HCT116 (cell line): ENCODE data around the gene EIF5AL1. TPM values are rescaled to one million over a fixed set of nuclear protein-coding genes. Genes with fewer than 3 reads are reported as not detected.

ENCODE experiments used
- ATAC-seq: fragments of 200-7000 bp; cut with Tn5 transposase; 2 replicates; pipeline ENCODE4 v1.9.1; 2020; ENCODE audit warnings: mild to moderate bottlenecking, moderate library complexity
- BruUV-seq: library from RNA; stranded (reverse); fragments of 400-500 nt; replicated peaks from 2 replicates; lab custom pipeline; 2021; lab: Mats Ljungman, UMichigan
- CTCF ChIA-PET: fragments of 300-600 bp; sonication (Branson Sonifier 250); formaldehyde crosslinking; loops from one replicate; lab custom pipeline; 2021; ENCODE audit warnings: antibody characterized with exemption; lab: Charles Lee
- POLR2A ChIA-PET: fragments of 300-600, 350-600 bp; sonication (Branson Sonifier 250); formaldehyde crosslinking; loops from one replicate; lab custom pipeline; 2021; ENCODE audit warnings: antibody characterized with exemption; lab: Charles Lee
- RAD21 ChIA-PET, 2 experiments: fragments of 300-600 bp; sonication (Branson Sonifier 250); formaldehyde crosslinking; loops; one replicate each; lab custom pipeline; 2023; ENCODE audit warnings: low total read pairs in 2 of 2; ENCODE audit not compliant: uncharacterized antibody in 2 of 2, unreplicated experiment in 2 of 2, low non-redundant PET in 1 of 2; lab: Charles Lee
- DNase-seq: peaks from one replicate; pipeline ENCODE4 v3.0.0-alpha.2; 2010; ENCODE audit warnings: low read depth, low spot score
- H2AFZ ChIP-seq: fragments of 200-600 bp; shearing (Covaris generic), sonication (generic); 2 replicates; pipeline ENCODE4 v1.6.1; 2017; ENCODE audit warnings: low read depth, mixed run types, mixed read lengths, antibody characterized with exemption, low read length; ENCODE audit not compliant: poor library complexity, severe bottlenecking
- H3K27ac ChIP-seq: 2 replicates; pipeline ENCODE4 v1.5.1; 2012; ENCODE audit warnings: low read depth, low read length
- H3K27me3 ChIP-seq: fragments of 200-600 bp; sonication (generic); 2 replicates; pipeline ENCODE4 v1.6.1; 2016; ENCODE audit warnings: mixed run types, low read length, mixed read lengths; ENCODE audit not compliant: insufficient read depth
- H3K36me3 ChIP-seq, 2 experiments: fragments of 200-500 bp in 1 of 2; fragments of 200-600 bp in 1 of 2; sonication (Bioruptor generic) in 1 of 2; sonication (generic) in 1 of 2; 2 replicates each; pipeline versions ENCODE4 v1.5.1 to v1.6.1; 2014 to 2016; ENCODE audit warnings: low read length in 2 of 2, inconsistent platforms in 1 of 2, mixed read lengths in 1 of 2, mixed run types in 1 of 2; ENCODE audit not compliant: insufficient read depth in 2 of 2, control insufficient read depth in 1 of 2
- H3K4me1 ChIP-seq, 2 experiments: fragments of 200-600 bp in 1 of 2; sonication (generic) in 1 of 2; 2 replicates each; pipeline versions ENCODE4 v1.5.1 to v1.6.1; 2012 to 2017; ENCODE audit warnings: low read length in 2 of 2, inconsistent platforms in 1 of 2, mild to moderate bottlenecking in 1 of 2, mixed read lengths in 1 of 2, mixed run types in 1 of 2, moderate library complexity in 1 of 2; ENCODE audit not compliant: insufficient read depth in 2 of 2, control insufficient read depth in 1 of 2
- H3K4me2 ChIP-seq: fragments of 200-600 bp; sonication (generic); 2 replicates; pipeline ENCODE4 v1.6.1; 2017; ENCODE audit warnings: mixed run types, low read length, mixed read lengths
- H3K4me3 ChIP-seq, 2 experiments: fragments of 200-600 bp in 1 of 2; sonication (generic) in 1 of 2; replicated peaks in 1 of 2; 2 replicates each; pipeline ENCODE4 v1.5.1; 2011 to 2016; ENCODE audit warnings: low read length in 2 of 2, control low read depth in 1 of 2, low read depth in 1 of 2, mild to moderate bottlenecking in 1 of 2, mixed read lengths in 1 of 2, mixed run types in 1 of 2
- H3K79me2 ChIP-seq: fragments of 200-600 bp; sonication (generic); 2 replicates; pipeline ENCODE4 v1.6.1; 2017; ENCODE audit warnings: mild to moderate bottlenecking, mixed run types, low read length, moderate library complexity, mixed read lengths; ENCODE audit not compliant: insufficient read depth
- H3K9ac ChIP-seq: fragments of 200-600 bp; sonication (generic); 2 replicates; pipeline ENCODE4 v1.6.1; 2016; ENCODE audit warnings: low read length, mixed read lengths
- H3K9me2 ChIP-seq: fragments of 200-600 bp; sonication (generic), shearing (Covaris generic); 2 replicates; pipeline ENCODE4 v1.6.1; 2017; ENCODE audit warnings: mixed run types, mild to moderate bottlenecking, moderate library complexity; ENCODE audit not compliant: insufficient read depth
- H3K9me3 ChIP-seq, 2 experiments: fragments of 200-500 bp in 1 of 2; fragments of 200-600 bp in 1 of 2; sonication (Bioruptor generic) in 1 of 2; sonication (generic) in 1 of 2; 2 replicates each; pipeline ENCODE4 v1.6.1; 2014 to 2017; ENCODE audit warnings: low read length in 2 of 2, mixed read lengths in 2 of 2, inconsistent platforms in 1 of 2, low read depth in 1 of 2, mild to moderate bottlenecking in 1 of 2, mixed run types in 1 of 2, moderate library complexity in 1 of 2; ENCODE audit not compliant: control insufficient read depth in 1 of 2, insufficient read depth in 1 of 2
- H4K20me1 ChIP-seq: fragments of 200-600 bp; sonication (generic), shearing (Covaris generic); 2 replicates; pipeline ENCODE4 v1.6.1; 2017; ENCODE audit warnings: mixed run types, mild to moderate bottlenecking, moderate library complexity; ENCODE audit not compliant: insufficient read depth
- ATF3 ChIP-seq: IDR thresholded peaks from 2 replicates; pipeline ENCODE4 v1.6.1; 2012
- CBX3 ChIP-seq: IDR thresholded peaks from 2 replicates; pipeline ENCODE4 v1.6.1; 2012; ENCODE audit warnings: low read depth
- CTCF ChIP-seq, 3 experiments: fragments of 200-600 bp in 1 of 3; sonication (generic) in 1 of 3; IDR thresholded peaks in 2 of 3; conservative IDR thresholded peaks in 1 of 3; 2 replicates each; pipeline ENCODE4 v1.5.1; 2012 to 2017; ENCODE audit warnings: low read depth in 2 of 3, low read length in 2 of 3, antibody characterized with exemption in 1 of 3, borderline replicate concordance in 1 of 3, control low read depth in 1 of 3, mild to moderate bottlenecking in 1 of 3, mixed read lengths in 1 of 3, mixed run types in 1 of 3, moderate library complexity in 1 of 3; ENCODE audit not compliant: insufficient read depth in 1 of 3
- ELF1 ChIP-seq: IDR thresholded peaks from 2 replicates; pipeline ENCODE4 v1.6.1; 2012; ENCODE audit warnings: low read depth, borderline replicate concordance
- EZH2 ChIP-seq: fragments of 200-600 bp; sonication (generic); IDR thresholded peaks from 2 replicates; pipeline ENCODE4 v1.6.1; 2017; ENCODE audit warnings: antibody characterized with exemption, mixed run types
- FOSL1 ChIP-seq: IDR thresholded peaks from 2 replicates; pipeline ENCODE4 v1.6.1; 2012; ENCODE audit warnings: low read depth
- JUND ChIP-seq: IDR thresholded peaks from 2 replicates; pipeline ENCODE4 v1.6.1; 2012
- MAX ChIP-seq: IDR thresholded peaks from 2 replicates; pipeline ENCODE4 v1.6.1; 2012
- POLR2A ChIP-seq: IDR thresholded peaks from 2 replicates; pipeline ENCODE4 v1.7.0; 2011; ENCODE audit warnings: borderline replicate concordance; ENCODE audit not compliant: insufficient read depth, insufficient read length; ENCODE audit errors: extremely low read depth
- POLR2AphosphoS5 ChIP-seq: IDR thresholded peaks from 2 replicates; pipeline ENCODE4 v1.6.1; 2011; ENCODE audit warnings: mild to moderate bottlenecking, low read depth, low read length, moderate library complexity
- RAD21 ChIP-seq: IDR thresholded peaks from 2 replicates; pipeline ENCODE4 v1.6.1; 2012; ENCODE audit warnings: low read depth, mild to moderate bottlenecking
- REST ChIP-seq: IDR thresholded peaks from 2 replicates; pipeline ENCODE4 v1.6.1; 2012; ENCODE audit warnings: low read depth
- SRF ChIP-seq: IDR thresholded peaks from 2 replicates; pipeline ENCODE4 v1.6.1; 2012; ENCODE audit warnings: low read depth
- TCF7L2 ChIP-seq: IDR thresholded peaks from 2 replicates; pipeline ENCODE4 v1.7.0; 2011; ENCODE audit warnings: borderline replicate concordance, inconsistent platforms; ENCODE audit not compliant: insufficient read depth, insufficient read length; ENCODE audit errors: extremely low read depth
- YY1 ChIP-seq: IDR thresholded peaks from 2 replicates; pipeline ENCODE4 v1.6.1; 2011; ENCODE audit warnings: low read length, low read depth, moderate library complexity, mild to moderate bottlenecking; ENCODE audit not compliant: insufficient replicate concordance; ENCODE audit errors: extremely low read depth
- ZBTB33 ChIP-seq: IDR thresholded peaks from 2 replicates; pipeline ENCODE4 v1.6.1; 2011; ENCODE audit warnings: mild to moderate bottlenecking, low read length, moderate library complexity; ENCODE audit not compliant: insufficient replicate concordance; ENCODE audit errors: extremely low read depth
- ZFX ChIP-seq: fragments of 450-650 bp; IDR thresholded peaks from 2 replicates; pipeline ENCODE4 v1.6.1; 2017
- ZNF274 ChIP-seq: fragments of 200-500 bp; sonication (Bioruptor generic); IDR thresholded peaks from 2 replicates; pipeline ENCODE4 v1.6.1; 2014; ENCODE audit warnings: mild to moderate bottlenecking, low read depth, low read length, inconsistent platforms
- intact Hi-C: fragments of 100-400 bp; cut with micrococcal nuclease; formaldehyde crosslinking; loops from 2 replicates; pipeline ENCODE4 v1.10.0; 2022
- total RNA-seq: library from RNA; stranded (reverse); gene quantifications from one replicate; pipeline ENCODE4 v1.2.1, GENCODE V29; 2021; ENCODE audit not compliant: unreplicated experiment

EIF5AL1 gene
- total RNA-seq, 1 experiment from 2014 or later, result 5.6 TPM

- Histone ChIP-seq H3K27ac (no peak overlapping the region), H3K4me3 (no peak overlapping the region), H4K20me1 (no peaks in the 10 kb centered on the region), H3K9me2 (no peaks in the 10 kb centered on the region), H3K4me1 (no peaks in the 10 kb centered on the region), H3K9me3 (no peaks in the 10 kb centered on the region), H3K27me3 (0 out of 2 replicates have a peak, but pooled peaks cover 4% of the 10 kb centered on the region), H2AFZ (no peak overlapping the region), H3K4me2 (no peak overlapping the region), H3K36me3 (no peaks in the 10 kb centered on the region), H3K9ac (no peak overlapping the region), H3K79me2 (no peaks in the 10 kb centered on the region)
- DNase-seq (no peak), ATAC-seq (no peak)
- no peak for TF ChIP-seq SRF
- TF ChIP-seq YY1, result no peak
- no peak for TF ChIP-seq CBX3
- TF ChIP-seq RAD21, result no peak
- no peak for TF ChIP-seq ATF3
- TF ChIP-seq TCF7L2, result no peak
- no peak for TF ChIP-seq REST
- TF ChIP-seq JUND, result no peak
- TF ChIP-seq ZNF274, result no peak
- no peak for TF ChIP-seq POLR2AphosphoS5
- TF ChIP-seq EZH2, result no peak
- TF ChIP-seq ZBTB33, result no peak
- TF ChIP-seq ZFX, result no peak
- TF ChIP-seq CTCF (IDR thresholded peaks at IDR 0.05 in 2 of 3, conservative IDR thresholded peaks at IDR 0.05 in 1 of 3; ENCODE audit: borderline replicate concordance in 1 of 3, insufficient read depth in 1 of 3, low read depth in 2 of 3, low read length in 2 of 3), result no peak
- no peak for TF ChIP-seq FOSL1
- no peak for TF ChIP-seq MAX
- no peak for TF ChIP-seq ELF1
- TF ChIP-seq POLR2A, result no peak
- ChIA-PET CTCF (no interaction called here), POLR2A (no interaction called here), RAD21 (no interaction called here)
- BruUV-seq, result no TSS peak
- intact Hi-C loops, result no loop called here
These were observed 30.3 kb downstream of the EIF5AL1 start for GRCh38 chr10:79542626-79543025.
